Duodenal mucosa (tissue), 2 donors: ENCODE results near the gene LTN1.

ENCODE experiments used
- H3K27ac ChIP-seq: one replicate; pipeline ENCODE4 v1.7.0; 2013; ENCODE audit warnings: low read depth, low read length
- H3K27me3 ChIP-seq, 2 donors: one replicate each; pipeline ENCODE4 v1.7.0; 2013; ENCODE audit warnings: low read length in 2 of 2, control low read depth in 1 of 2; ENCODE audit not compliant: insufficient read depth in 2 of 2, control insufficient read depth in 1 of 2
- H3K36me3 ChIP-seq, 2 donors: one replicate each; pipeline ENCODE4 v1.7.0; 2013; ENCODE audit warnings: low read length in 2 of 2, control low read depth in 1 of 2; ENCODE audit not compliant: insufficient read depth in 2 of 2, control insufficient read depth in 1 of 2
- H3K4me1 ChIP-seq, 2 donors: one replicate each; pipeline ENCODE4 v1.7.0; 2013; ENCODE audit warnings: low read length in 2 of 2, control low read depth in 1 of 2; ENCODE audit not compliant: insufficient read depth in 2 of 2, control insufficient read depth in 1 of 2
- H3K4me3 ChIP-seq, 2 donors: one replicate each; pipeline ENCODE4 v1.7.0; 2013; ENCODE audit warnings: low read length in 2 of 2, low read depth in 1 of 2
- H3K9ac ChIP-seq, 2 donors: one replicate each; pipeline ENCODE4 v1.7.0; 2013; ENCODE audit warnings: low read length in 2 of 2, low read depth in 1 of 2
- H3K9me3 ChIP-seq, 2 donors: one replicate each; pipeline ENCODE4 v1.7.0; 2013; ENCODE audit warnings: low read length in 2 of 2, control low read depth in 1 of 2; ENCODE audit not compliant: control insufficient read depth in 1 of 2

LTN1 gene

DNA sequence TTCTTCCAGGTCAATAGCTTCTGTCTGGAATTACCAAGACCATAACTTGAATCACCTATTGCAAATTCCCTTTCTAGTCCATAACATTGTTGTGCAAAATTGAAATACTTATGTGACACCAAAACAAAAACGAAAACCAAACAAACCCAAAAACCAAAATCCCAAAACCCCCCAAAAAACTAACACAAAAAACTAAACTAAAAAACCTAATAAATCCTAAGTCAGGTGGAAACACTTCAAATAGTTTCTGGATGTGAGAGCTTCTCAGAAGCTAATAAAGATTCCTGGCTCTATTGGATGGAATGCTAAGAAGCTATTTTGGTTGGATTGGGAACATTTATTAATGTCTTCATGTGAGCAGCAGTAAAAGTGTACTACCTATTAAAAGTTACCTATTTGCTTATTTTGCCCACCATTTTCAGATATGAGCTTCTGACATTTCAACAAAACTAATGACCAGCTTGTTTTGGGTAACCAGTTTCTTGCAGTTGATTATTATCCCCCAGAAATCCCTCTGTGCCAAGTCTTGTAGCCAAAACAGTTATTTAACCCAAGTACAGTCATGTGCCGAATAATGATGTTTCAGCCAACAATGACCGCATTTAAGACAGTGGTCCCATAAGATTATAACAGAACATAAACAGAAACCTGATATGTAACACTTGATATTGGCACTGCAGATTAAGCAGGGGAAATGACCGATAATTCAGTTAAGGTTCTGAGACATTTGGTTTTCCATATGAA is 76.4 kb downstream of the LTN1 start:
- no peaks in the 10 kb centered on the region for H3K9me3 ChIP-seq
- no peak overlapping the region for H3K27ac ChIP-seq
- no peaks in the 10 kb centered on the region for H3K27me3 ChIP-seq
- H3K36me3 ChIP-seq: no peaks in the 10 kb centered on the region
- H3K9ac ChIP-seq: no peak overlapping the region
- H3K4me3 ChIP-seq: no peak overlapping the region
- no peaks in the 10 kb centered on the region for H3K4me1 ChIP-seq

DNA sequence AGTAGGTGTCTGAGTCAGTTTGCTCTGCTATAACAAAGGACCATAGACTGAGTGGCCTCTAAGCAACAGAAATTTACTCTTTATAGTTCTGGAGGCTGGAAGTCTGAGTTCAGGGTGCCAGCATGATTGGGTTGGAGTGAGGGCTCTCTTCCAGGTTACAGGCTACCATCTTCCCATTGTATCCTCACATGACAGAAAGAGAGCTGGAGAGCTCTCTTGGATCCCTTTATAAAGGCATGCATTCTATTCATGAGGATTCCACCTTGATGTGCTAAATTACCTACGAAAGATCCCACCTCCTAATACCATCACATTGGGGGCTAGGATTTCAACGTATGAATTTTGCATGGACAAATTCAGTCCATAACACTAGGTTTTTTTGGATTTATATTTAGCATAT is 79.6 kb downstream of the LTN1 start:
- no peaks in the 10 kb centered on the region for H3K27me3 ChIP-seq
- H3K9ac ChIP-seq: no peak overlapping the region
- no peaks in the 10 kb centered on the region for H3K9me3 ChIP-seq
- H3K36me3 ChIP-seq: no peaks in the 10 kb centered on the region
- no peak overlapping the region for H3K4me3 ChIP-seq
- H3K27ac ChIP-seq: no peak overlapping the region
- no peaks in the 10 kb centered on the region for H3K4me1 ChIP-seq

- Histone ChIP-seq H3K27ac (no peak overlapping the region), H3K9me3 (no peaks in the 10 kb centered on the region), H3K4me1 (no peaks in the 10 kb centered on the region), H3K9ac (no peak overlapping the region), H3K4me3 (no peak overlapping the region), H3K27me3 (no peaks in the 10 kb centered on the region), H3K36me3 (no peaks in the 10 kb centered on the region)
Observed at GRCh38 chr21:28910280-28910887, 82.3 kb downstream of the LTN1 start.

- Histone ChIP-seq H3K36me3 (no peaks in the 10 kb centered on the region), H3K4me1 (peaks cover 0 to 6% of the 10 kb centered on the region in 2 donors), H3K9me3 (no peaks in the 10 kb centered on the region), H3K27me3 (no peaks in the 10 kb centered on the region), H3K4me3 (no peak overlapping the region), H3K27ac (no peak overlapping the region), H3K9ac (no peak overlapping the region)
Observed at GRCh38 chr21:28908351-28908750, 84.3 kb downstream of the LTN1 start.

DNA sequence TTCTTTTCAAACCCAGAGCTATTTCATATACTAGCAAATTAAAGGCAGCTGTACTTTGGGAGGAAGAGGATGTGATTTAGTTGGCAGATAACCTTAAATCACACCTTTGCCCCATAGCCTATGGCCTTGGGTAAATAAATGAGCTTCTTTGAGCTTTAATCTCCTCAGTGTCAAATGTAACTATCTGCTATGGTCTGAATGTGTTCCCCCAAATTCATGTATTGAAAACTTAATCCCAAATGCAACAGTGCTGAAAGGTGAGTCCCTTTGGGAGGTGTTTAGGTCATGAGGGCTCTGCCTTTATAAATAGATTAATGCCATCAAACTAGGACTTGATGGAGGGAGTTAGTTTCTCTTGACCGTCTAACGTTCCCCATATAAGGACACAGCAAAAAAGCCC is 85.8 kb downstream of the LTN1 start:
- no peak overlapping the region for H3K9ac ChIP-seq
- no peak overlapping the region for H3K27ac ChIP-seq
- no peaks in the 10 kb centered on the region for H3K9me3 ChIP-seq
- H3K36me3 ChIP-seq: no peaks in the 10 kb centered on the region
- no peaks in the 10 kb centered on the region for H3K27me3 ChIP-seq
- peaks cover 0 to 6% of the 10 kb centered on the region in 2 donors for H3K4me1 ChIP-seq
- no peak overlapping the region for H3K4me3 ChIP-seq

- Histone ChIP-seq H3K9me3 (no peaks in the 10 kb centered on the region), H3K4me1 (peaks cover 0 to 6% of the 10 kb centered on the region in 2 donors), H3K9ac (no peak overlapping the region), H3K27ac (no peak overlapping the region), H3K36me3 (no peaks in the 10 kb centered on the region), H3K4me3 (no peak overlapping the region), H3K27me3 (no peaks in the 10 kb centered on the region)
Observed at GRCh38 chr21:28906236-28906635, 86.4 kb downstream of the LTN1 start.

- H3K27ac ChIP-seq: no peak overlapping the region
- no peaks in the 10 kb centered on the region for H3K9me3 ChIP-seq
- H3K36me3 ChIP-seq: no peaks in the 10 kb centered on the region
Observed at GRCh38 chr21:28904961-28905435, 87.7 kb downstream of the LTN1 start.

GRCh38 chr21:28903448-28903847 is 89.2 kb downstream of the LTN1 start:
- no peaks in the 10 kb centered on the region for H3K27me3 ChIP-seq
- H3K4me1 ChIP-seq: peaks cover 0 to 6% of the 10 kb centered on the region in 2 donors
- no peak overlapping the region for H3K4me3 ChIP-seq
- no peak overlapping the region for H3K9ac ChIP-seq
- no peaks in the 10 kb centered on the region for H3K36me3 ChIP-seq
- no peaks in the 10 kb centered on the region for H3K9me3 ChIP-seq
- no peak overlapping the region for H3K27ac ChIP-seq

More at GRCh38 chr21:28904961-28905435, 87.7 kb downstream of the LTN1 start:
- H3K9ac ChIP-seq: no peak overlapping the region
- peaks cover 0 to 6% of the 10 kb centered on the region in 2 donors for H3K4me1 ChIP-seq
- no peak overlapping the region for H3K4me3 ChIP-seq
- no peaks in the 10 kb centered on the region for H3K27me3 ChIP-seq

GRCh38 chr21:28900481-28900880 is 92.2 kb downstream of the LTN1 start:
- no peak overlapping the region for H3K9ac ChIP-seq
- no peaks in the 10 kb centered on the region for H3K36me3 ChIP-seq
- no peak overlapping the region for H3K27ac ChIP-seq
- H3K4me3 ChIP-seq: no peak overlapping the region
- peaks cover 0 to 6% of the 10 kb centered on the region in 2 donors for H3K4me1 ChIP-seq
- no peaks in the 10 kb centered on the region for H3K9me3 ChIP-seq
- H3K27me3 ChIP-seq: no peaks in the 10 kb centered on the region

DNA sequence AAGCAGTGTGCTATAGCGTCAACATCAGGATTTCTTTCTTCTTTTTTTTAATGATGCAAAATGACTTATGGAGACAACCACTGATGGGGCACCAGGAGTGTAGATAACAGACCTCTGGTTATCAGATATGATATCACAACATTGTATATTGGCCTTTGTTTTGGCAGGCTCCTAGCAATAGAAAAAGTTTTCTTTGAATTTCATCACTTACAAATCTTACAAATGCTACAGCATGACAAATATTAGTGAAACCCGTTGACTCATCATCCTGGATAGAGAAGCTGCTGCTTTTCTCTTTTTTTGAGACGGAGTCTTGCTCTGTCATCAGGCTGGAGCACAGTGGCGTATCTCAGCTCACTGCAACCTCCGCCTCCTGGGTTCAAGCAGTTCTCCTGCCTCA is 92.9 kb downstream of the LTN1 start:
- no peaks in the 10 kb centered on the region for H3K27me3 ChIP-seq
- no peaks in the 10 kb centered on the region for H3K36me3 ChIP-seq
- H3K4me3 ChIP-seq: no peak overlapping the region
- H3K9ac ChIP-seq: no peak overlapping the region
- H3K27ac ChIP-seq: no peak overlapping the region
- peaks cover 0 to 2% of the 10 kb centered on the region in 2 donors for H3K4me1 ChIP-seq
- H3K9me3 ChIP-seq: no peaks in the 10 kb centered on the region
